Measurements from ENCODE around the gene KCNK16. TPM values are rescaled to one million over a fixed set of nuclear protein-coding genes. Genes with fewer than 3 reads are reported as not detected.

The KCNK16 gene
- total RNA-seq, 4 donors from 2014 or later = not detected

DNA sequence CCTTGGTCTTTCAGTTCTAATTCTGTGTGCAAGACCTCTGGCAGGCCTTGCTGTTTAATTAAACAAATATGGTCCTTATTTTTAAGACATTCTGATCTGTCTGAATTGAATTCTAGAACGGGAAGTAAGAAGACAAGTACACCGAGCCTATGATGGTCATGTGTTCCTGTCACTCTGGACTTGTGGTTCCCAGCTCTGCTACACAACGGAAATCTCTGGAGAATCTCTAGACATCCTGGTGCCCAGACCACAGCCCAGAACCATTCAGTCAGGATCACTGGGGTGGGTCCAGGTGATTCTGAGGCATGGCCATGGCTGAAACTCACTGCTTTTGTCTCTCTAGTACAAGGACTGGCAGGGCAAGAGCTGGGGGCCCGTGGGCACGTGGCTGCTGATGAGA, 15.9 kb upstream of the KCNK16 start:
- 84% methylated on average over 3 of the region's 5 CpGs; no CpG with 5 or more reads in 1 of the 2 donors for WGBS, 2 donors (ENCODE audit: low coverage in 1 of 2)
- Histone ChIP-seq H3K9me3 (no peaks in the 10 kb centered on the region), H3K36me3 (no peaks in the 10 kb centered on the region), H3K4me3 (no peak overlapping the region), H3K27me3 (no peaks in the 10 kb centered on the region), H3K27ac (no peak overlapping the region), H3K4me1 (peaks cover 3 to 26% (median 7%) of the 10 kb centered on the region in 3 donors)
- TF ChIP-seq POLR2A (IDR thresholded peaks at IDR 0.05) (no peak), EP300 (IDR thresholded peaks at IDR 0.05) (no peak), POLR2AphosphoS5 (IDR thresholded peaks at IDR 0.05) (no peak)
- TF ChIP-seq, protein P1, sequence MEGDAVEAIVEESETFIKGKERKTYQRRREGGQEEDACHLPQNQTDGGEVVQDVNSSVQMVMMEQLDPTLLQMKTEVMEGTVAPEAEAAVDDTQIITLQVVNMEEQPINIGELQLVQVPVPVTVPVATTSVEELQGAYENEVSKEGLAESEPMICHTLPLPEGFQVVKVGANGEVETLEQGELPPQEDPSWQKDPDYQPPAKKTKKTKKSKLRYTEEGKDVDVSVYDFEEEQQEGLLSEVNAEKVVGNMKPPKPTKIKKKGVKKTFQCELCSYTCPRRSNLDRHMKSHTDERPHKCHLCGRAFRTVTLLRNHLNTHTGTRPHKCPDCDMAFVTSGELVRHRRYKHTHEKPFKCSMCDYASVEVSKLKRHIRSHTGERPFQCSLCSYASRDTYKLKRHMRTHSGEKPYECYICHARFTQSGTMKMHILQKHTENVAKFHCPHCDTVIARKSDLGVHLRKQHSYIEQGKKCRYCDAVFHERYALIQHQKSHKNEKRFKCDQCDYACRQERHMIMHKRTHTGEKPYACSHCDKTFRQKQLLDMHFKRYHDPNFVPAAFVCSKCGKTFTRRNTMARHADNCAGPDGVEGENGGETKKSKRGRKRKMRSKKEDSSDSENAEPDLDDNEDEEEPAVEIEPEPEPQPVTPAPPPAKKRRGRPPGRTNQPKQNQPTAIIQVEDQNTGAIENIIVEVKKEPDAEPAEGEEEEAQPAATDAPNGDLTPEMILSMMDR (IDR thresholded peaks at IDR 0.05) = no peak
- ATAC-seq = no peak

DNA sequence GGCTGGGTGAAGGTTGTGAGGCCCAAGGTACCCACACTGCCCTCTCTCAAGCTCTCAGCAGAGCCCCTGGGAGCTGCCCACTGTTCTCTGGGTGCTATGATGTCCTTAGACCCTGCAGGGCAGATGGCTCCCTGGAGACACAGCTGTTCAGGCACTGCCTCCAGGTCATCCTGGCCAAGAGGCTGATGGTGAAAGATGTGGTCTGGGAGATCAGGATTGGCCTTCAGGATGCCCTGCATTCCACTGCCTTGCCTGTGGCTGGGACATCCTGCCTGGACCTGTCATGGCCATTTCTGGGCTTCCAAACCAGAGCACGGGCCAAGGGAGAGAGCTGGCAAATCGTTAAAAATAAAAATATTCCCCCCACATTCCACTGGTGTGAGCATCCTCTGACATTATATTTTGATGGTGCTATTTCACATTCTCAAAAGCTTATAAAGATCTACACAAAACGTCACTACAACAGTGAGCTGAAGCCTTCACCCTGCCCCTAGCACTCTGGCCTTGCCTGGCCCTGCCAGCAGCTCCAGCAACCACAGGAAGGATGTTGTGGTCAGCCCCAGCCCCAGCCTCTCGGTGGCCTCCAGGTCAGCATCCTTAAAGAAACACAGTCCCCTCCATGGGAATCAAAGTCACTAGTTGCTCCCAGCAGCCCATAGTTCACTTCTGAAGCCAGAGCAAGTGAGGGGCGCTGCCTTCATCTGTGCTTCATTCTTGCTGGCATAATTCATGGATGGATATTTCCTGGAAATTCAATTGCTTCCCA, 13.5 kb upstream of the KCNK16 start:
- H3K4me3 ChIP-seq = no peak overlapping the region
- 70% methylated on average over 2 to 4 of the region's 5 CpGs for WGBS, 2 donors (ENCODE audit: low coverage in 1 of 2)
- TF ChIP-seq EP300 (IDR thresholded peaks at IDR 0.05) = no peak
- TF ChIP-seq POLR2A (IDR thresholded peaks at IDR 0.05) = no peak
- TF ChIP-seq, protein P1 (IDR thresholded peaks at IDR 0.05) = no peak
- no peak for TF ChIP-seq POLR2AphosphoS5 (IDR thresholded peaks at IDR 0.05)
- H3K4me1 ChIP-seq = peaks cover 3 to 19% (median 7%) of the 10 kb centered on the region in 3 donors
- no peak for ATAC-seq
- no peak overlapping the region for H3K27ac ChIP-seq
- H3K36me3 ChIP-seq = no peaks in the 10 kb centered on the region
- no peaks in the 10 kb centered on the region for H3K27me3 ChIP-seq
- H3K9me3 ChIP-seq = no peaks in the 10 kb centered on the region

DNA sequence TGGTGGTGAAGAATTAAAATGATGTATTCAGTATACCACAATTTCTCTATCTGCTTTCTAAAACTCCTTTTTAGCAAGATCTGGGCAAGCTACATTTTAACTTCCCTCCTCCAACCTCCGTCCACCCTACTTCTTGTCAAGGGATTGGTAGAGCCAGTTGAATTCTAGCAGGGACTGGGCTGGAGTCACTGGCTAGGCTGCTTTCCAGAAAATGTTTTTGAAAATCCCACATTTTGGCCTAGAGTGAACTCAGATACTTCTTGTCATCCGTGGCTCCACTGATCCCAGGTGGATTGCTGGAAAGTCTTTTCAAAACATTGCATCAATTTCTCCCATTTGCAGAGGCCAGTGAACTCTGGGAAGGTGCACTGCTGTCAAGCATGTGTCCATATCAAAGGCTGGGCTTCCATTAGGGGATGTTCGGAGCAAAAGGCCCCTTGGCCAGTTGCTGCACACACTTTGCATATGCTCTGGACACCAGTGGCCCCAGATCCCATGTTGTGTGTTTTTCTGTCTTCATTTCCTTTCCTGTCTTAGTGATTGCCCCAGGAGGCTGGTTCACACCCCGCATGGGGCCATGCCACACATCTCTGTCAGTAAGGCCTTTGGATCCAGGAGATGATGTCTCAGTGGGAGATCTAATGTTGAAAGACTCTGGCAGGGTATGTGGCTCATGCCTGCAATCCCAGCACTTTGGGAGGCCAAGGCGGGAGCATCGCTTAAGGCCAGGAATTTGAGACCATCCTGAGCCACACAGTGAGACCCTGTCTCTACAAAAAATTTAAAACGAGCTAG, 11.3 kb upstream of the KCNK16 start:
- Histone ChIP-seq H3K4me3 (no peak overlapping the region), H3K27me3 (peaks cover 5% of the 10 kb centered on the region), H3K4me1 (peaks cover 0 to 7% (median 0%) of the 10 kb centered on the region in 3 donors), H3K9me3 (no peaks in the 10 kb centered on the region), H3K27ac (no peak overlapping the region), H3K36me3 (no peaks in the 10 kb centered on the region)
- no peak for ATAC-seq
- WGBS, 2 donors (ENCODE audit: low coverage in 1 of 2) = 52 to 71% methylated on average over 2 to 3 of the region's 7 CpGs
- TF ChIP-seq POLR2AphosphoS5 (IDR thresholded peaks at IDR 0.05) (no peak), POLR2A (IDR thresholded peaks at IDR 0.05) (no peak), EP300 (IDR thresholded peaks at IDR 0.05) (no peak)
- TF ChIP-seq, protein P1 (IDR thresholded peaks at IDR 0.05) = no peak

DNA sequence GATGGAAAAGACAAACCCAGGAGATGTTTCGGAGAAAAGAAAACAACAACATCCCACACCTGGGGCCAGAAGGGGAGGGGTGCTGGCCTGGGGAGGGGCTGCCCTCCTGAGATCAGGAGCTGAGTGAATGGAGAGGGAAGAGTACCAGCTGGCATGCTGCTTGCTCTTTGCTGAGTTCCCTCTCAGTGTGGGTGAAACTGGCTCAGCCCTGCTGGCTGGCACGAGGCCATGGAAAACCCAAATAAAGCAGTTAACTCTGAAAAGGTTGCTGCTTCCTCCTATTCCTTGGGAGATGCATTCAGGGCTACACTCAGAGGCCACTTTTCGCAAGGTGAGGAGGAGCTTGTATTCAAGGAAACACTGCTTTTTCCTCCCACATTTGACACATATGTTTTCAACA, 8.0 kb upstream of the KCNK16 start:
- H3K27me3 ChIP-seq = peaks cover 28% of the 10 kb centered on the region
- no peaks in the 10 kb centered on the region for H3K9me3 ChIP-seq
- no peak overlapping the region for H3K4me3 ChIP-seq
- peaks cover 0 to 4% (median 0%) of the 10 kb centered on the region in 3 donors for H3K4me1 ChIP-seq
- H3K36me3 ChIP-seq = no peaks in the 10 kb centered on the region
- H3K27ac ChIP-seq = no peak overlapping the region
- 50 to 61% methylated on average over 1 to 2 of the region's 3 CpGs for WGBS, 2 donors (ENCODE audit: low coverage in 1 of 2)
- no peak for ATAC-seq
- TF ChIP-seq, protein P1 (IDR thresholded peaks at IDR 0.05) = no peak
- TF ChIP-seq POLR2A (IDR thresholded peaks at IDR 0.05) (no peak), EP300 (IDR thresholded peaks at IDR 0.05) (no peak), POLR2AphosphoS5 (IDR thresholded peaks at IDR 0.05) (no peak)

Data from gastroesophageal sphincter (tissue), 4 donors.